Measurements from ENCODE around the gene TDG.

Gene TDG

DNA sequence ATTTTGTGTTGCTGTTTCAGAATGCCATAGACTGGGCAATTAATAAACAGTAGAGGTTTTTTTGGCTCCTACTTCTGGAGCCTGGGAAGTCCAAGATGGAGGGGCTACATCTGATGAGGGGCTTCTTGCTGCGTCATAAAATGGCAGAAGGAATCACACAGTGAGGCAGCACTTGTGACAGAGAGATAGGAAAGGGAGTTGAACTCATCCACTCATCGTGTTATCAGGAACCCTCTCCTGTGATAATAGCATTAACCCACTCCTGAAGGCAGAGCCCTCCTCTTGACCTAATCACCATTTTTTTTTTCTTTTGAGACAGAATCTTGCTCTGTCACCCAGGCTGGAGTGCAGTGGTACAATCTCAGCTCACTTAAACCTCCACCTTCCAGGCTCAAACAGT lies 9.7 kb downstream of the TDG start:
- TF ChIP-seq, protein P1, sequence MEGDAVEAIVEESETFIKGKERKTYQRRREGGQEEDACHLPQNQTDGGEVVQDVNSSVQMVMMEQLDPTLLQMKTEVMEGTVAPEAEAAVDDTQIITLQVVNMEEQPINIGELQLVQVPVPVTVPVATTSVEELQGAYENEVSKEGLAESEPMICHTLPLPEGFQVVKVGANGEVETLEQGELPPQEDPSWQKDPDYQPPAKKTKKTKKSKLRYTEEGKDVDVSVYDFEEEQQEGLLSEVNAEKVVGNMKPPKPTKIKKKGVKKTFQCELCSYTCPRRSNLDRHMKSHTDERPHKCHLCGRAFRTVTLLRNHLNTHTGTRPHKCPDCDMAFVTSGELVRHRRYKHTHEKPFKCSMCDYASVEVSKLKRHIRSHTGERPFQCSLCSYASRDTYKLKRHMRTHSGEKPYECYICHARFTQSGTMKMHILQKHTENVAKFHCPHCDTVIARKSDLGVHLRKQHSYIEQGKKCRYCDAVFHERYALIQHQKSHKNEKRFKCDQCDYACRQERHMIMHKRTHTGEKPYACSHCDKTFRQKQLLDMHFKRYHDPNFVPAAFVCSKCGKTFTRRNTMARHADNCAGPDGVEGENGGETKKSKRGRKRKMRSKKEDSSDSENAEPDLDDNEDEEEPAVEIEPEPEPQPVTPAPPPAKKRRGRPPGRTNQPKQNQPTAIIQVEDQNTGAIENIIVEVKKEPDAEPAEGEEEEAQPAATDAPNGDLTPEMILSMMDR (IDR thresholded peaks at IDR 0.05; ENCODE audit: low read depth, low read length, missing control alignments) = no peak
- H3K4me3 ChIP-seq (replicated peaks; ENCODE audit: low read depth, low read length) = no peak overlapping the region
- DNase-seq (ENCODE audit: extremely low read depth, low read depth) = no peak

DNA sequence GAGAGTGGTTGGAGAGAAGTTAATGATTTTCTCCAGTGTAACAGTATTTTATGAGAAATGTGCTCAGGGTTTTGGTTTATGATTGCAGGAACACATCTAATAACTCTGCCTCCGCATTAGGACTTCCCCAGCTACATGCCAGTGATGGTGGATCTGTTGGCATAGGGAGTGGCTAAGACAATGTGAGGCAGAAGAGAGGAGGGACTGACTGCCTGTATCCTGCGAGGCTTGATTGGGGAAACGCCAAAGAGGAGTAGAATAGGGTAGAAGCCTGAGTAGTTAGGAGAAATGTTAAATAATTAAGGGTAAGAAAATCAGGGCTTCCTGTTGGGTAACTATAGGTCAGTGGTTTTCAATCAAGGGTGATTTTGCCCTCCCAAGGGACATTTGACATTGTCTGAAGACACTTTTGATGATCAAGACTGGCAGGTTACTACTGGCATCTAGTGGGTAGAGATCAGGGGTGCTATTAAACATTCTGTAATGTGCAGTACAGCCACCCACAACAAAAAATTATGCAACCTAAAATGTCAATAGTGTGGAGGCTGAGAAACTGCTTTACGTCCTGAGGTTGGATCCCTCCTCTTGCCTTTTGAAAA lies 12.8 kb downstream of the TDG start:
- TF ChIP-seq, protein P1 (IDR thresholded peaks at IDR 0.05; ENCODE audit: low read depth, low read length, missing control alignments) = no peak
- no peak overlapping the region for H3K4me3 ChIP-seq (replicated peaks; ENCODE audit: low read depth, low read length)
- no peak for DNase-seq (ENCODE audit: extremely low read depth, low read depth)

DNA sequence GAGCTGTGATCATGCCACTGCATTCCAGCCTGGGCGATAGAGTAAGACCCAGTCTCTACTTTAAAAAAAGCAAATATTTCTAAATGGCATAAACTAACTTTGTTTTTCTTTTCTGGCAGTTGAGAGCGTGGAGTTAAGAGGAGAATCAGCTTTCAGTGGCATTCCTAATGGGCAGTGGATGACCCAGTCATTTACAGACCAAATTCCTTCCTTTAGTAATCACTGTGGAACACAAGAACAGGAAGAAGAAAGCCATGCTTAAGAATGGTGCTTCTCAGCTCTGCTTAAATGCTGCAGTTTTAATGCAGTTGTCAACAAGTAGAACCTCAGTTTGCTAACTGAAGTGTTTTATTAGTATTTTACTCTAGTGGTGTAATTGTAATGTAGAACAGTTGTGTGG lies 21.2 kb downstream of the TDG start:
- no peak for DNase-seq (ENCODE audit: extremely low read depth, low read depth)
- no peak overlapping the region for H3K4me3 ChIP-seq (replicated peaks; ENCODE audit: low read depth, low read length)
- TF ChIP-seq, protein P1 (IDR thresholded peaks at IDR 0.05; ENCODE audit: low read depth, low read length, missing control alignments) = no peak

DNA sequence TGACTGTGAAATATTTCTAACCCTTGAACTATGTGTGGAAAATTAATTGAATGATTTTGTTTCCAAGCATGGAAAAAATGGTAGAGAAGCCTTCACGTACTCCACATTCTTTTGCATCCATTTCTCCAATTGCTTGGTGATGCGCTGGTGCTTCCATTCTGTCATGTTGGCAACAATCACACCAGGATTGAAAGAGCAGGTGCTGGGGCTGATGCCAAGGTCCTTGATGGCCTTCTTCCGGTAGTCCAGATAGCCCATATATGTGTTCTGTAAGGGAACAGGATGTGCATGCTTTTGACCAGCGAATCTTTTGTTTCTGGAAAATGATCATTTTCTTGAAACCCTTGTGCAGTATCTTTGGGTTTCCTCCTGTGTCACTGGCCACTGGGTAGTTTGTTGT lies 28.6 kb downstream of the TDG start:
- H3K4me3 ChIP-seq (replicated peaks; ENCODE audit: low read depth, low read length) = no peak overlapping the region
- no peak for DNase-seq (ENCODE audit: extremely low read depth, low read depth)
- TF ChIP-seq, protein P1 (IDR thresholded peaks at IDR 0.05; ENCODE audit: low read depth, low read length, missing control alignments) = no peak

DNA sequence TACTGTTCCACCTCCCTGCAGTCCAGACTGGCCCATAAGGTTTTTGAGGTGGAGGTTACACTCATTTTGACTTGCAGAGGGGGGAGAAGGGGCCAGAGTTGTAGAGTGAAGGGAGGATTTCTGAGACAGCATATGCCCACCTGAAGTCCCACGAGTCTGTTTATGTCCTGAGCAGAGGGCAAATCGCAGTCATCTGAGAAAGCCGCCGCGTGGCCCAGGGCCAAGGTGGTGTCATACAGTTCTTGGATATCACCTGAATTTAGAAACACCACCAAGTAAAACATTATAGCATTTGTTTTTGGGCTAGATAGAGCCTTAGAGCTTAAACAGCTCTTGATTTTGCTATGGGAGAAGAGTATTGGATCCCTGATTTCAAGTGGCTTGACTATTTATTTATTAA lies 30.9 kb downstream of the TDG start:
- no peak overlapping the region for H3K4me3 ChIP-seq (replicated peaks; ENCODE audit: low read depth, low read length)

DNA sequence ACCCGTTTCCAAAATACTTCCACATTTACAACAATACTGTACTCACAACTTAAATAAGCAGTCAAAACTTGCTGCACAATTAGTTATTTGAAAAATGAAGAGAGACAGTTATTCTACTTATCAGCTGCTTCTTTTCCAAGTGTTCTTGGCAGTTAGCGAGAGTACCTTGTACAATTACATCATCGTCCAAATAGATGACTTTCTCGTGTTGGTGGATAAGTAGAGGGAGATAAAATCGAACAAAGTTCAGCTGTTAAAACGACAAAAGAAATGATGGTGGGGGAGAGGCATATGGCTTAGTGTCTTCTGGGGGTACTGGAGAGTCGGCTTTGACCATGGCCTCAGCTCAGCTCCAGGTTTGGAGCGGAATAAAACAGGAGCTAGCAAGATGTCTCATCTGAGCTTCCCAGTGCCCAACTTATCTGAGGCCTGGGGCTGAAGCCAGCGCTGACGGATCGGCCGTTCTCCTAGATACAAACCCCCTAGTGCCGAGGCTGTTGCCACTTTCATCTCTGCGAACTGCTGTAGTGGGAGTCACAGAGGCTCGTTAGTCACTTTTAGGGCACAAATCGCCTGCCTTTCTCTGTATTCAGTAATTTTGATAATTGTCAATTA lies 31.7 kb downstream of the TDG start:
- DNase-seq (ENCODE audit: extremely low read depth, low read depth) = no peak
- H3K4me3 ChIP-seq (replicated peaks; ENCODE audit: low read depth, low read length) = no peak overlapping the region
- TF ChIP-seq, protein P1 (IDR thresholded peaks at IDR 0.05; ENCODE audit: low read depth, low read length, missing control alignments) = no peak

More for the DNA sequence above, 30.9 kb downstream of the TDG start:
- TF ChIP-seq, protein P1 (IDR thresholded peaks at IDR 0.05; ENCODE audit: low read depth, low read length, missing control alignments) = no peak
- no peak for DNase-seq (ENCODE audit: extremely low read depth, low read depth)

All from HFF-Myc (cell line).